ENCODE results near the gene NUCB2. TPM values are rescaled to one million over a fixed set of nuclear protein-coding genes. Genes with fewer than 3 reads are reported as not detected.

NUCB2 gene
- total and polyA plus RNA-seq, 12 donors: 41.8 to 339 (median 85.5) TPM

DNA sequence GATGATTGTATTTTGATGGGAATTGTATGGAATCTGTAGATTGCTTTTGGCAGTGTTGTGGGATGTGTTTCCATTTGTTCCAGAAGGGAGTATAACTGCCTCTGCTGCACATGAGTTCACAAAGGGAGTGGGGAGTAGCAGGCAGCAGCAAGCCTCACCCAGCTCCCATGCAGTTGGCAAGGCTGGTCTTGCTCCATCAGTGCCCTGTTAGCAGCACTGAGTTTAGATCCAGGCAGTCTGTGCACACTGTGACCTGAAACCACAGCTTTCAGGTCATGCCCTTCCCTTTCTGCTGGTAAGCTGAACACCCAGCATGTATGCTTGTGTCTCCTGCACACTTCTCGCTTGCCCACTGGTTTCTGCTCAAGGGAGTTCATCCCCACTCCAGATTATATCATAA lies 3.7 kb upstream of the NUCB2 start:
- Histone ChIP-seq H3K36me3 (replicated peaks in 1 of 2) (no peaks in the 10 kb centered on the region), H3K4me1 (replicated peaks in 1 of 2) (peaks cover 0 to 7% of the 10 kb centered on the region in 2 donors), H3K4me3 (no peak overlapping the region), H3K9me3 (replicated peaks in 1 of 3) (no peaks in the 10 kb centered on the region), H3K27ac (no peak overlapping the region), H3K27me3 (no peaks in the 10 kb centered on the region)
- 88 to 100% (median 94%) methylated on average over 1 of the region's 1 CpG for WGBS, 4 donors
- no peak for DNase-seq
- no peak for TF ChIP-seq POLR2A (IDR thresholded peaks at IDR 0.05)
- TF ChIP-seq, protein P1, sequence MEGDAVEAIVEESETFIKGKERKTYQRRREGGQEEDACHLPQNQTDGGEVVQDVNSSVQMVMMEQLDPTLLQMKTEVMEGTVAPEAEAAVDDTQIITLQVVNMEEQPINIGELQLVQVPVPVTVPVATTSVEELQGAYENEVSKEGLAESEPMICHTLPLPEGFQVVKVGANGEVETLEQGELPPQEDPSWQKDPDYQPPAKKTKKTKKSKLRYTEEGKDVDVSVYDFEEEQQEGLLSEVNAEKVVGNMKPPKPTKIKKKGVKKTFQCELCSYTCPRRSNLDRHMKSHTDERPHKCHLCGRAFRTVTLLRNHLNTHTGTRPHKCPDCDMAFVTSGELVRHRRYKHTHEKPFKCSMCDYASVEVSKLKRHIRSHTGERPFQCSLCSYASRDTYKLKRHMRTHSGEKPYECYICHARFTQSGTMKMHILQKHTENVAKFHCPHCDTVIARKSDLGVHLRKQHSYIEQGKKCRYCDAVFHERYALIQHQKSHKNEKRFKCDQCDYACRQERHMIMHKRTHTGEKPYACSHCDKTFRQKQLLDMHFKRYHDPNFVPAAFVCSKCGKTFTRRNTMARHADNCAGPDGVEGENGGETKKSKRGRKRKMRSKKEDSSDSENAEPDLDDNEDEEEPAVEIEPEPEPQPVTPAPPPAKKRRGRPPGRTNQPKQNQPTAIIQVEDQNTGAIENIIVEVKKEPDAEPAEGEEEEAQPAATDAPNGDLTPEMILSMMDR (IDR thresholded peaks at IDR 0.05): no peak
- intact Hi-C loops (cut with DNase I): no loop called here

DNA sequence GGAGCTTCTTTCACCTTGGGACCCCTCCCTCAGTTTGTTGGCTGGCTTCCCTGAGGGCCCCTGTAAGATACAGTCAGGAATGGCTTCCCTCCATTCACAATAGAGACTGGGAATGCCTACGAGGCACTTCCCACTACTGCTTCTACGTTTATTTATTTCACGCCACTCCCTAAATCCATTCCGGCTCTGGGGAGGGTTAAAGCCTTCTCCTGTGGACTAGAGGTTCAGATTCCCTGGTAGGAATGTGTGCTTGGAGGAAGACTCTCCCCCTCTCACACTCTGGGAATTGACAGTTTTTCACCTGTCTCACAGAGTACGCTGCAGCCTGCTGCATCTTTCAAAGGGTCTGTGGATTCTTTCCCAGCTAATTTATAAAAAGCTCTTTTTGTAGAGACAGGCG lies 3.3 kb upstream of the NUCB2 start:
- no peak for TF ChIP-seq POLR2A (IDR thresholded peaks at IDR 0.05)
- TF ChIP-seq, protein P1 (IDR thresholded peaks at IDR 0.05): no peak
- no peaks in the 10 kb centered on the region for H3K36me3 ChIP-seq (replicated peaks in 1 of 2)
- no peak overlapping the region for H3K4me3 ChIP-seq
- intact Hi-C loops (cut with DNase I): no loop called here
- H3K27ac ChIP-seq: no peak overlapping the region
- no peaks in the 10 kb centered on the region for H3K27me3 ChIP-seq
- 70 to 83% (median 72%) methylated on average over 6 of the region's 6 CpGs for WGBS, 4 donors
- no peak for DNase-seq
- no peaks in the 10 kb centered on the region for H3K9me3 ChIP-seq (replicated peaks in 1 of 3)
- peaks cover 0 to 7% of the 10 kb centered on the region in 2 donors for H3K4me1 ChIP-seq (replicated peaks in 1 of 2)

DNA sequence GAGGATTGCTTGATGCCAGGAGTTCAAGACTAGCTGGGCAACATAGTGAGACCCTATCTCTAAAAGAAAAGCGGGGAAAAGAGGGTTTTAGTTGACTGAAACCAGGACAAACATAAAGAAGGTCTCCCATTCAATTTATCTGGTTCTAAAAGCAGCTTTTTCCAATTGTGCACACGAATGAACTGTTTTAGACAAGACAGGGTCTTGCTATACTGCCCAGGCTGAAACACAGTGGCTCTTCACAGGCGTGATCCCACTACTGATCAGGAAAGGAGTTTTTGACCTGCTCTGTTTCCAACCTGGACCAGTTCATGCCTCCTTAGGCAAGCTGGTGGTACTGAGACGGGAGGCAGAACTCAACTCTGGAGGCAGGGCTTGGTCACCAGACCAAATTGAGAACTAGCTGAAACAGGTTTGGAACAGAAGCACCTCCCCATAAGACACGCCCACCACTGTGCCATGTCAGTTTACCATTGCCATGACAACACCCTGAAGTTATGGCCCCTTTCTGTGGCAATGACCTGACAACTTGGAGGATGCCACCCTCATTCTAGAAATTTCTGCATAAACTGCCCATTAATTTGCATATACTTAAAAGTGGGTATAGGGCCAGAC lies 2.8 kb upstream of the NUCB2 start:
- H3K4me3 ChIP-seq: no peak overlapping the region
- WGBS, 4 donors: 78 to 91% (median 88%) methylated on average over 5 of the region's 5 CpGs
- intact Hi-C loops (cut with DNase I): no loop called here
- H3K27ac ChIP-seq: no peak overlapping the region
- no peak for TF ChIP-seq POLR2A (IDR thresholded peaks at IDR 0.05)
- TF ChIP-seq, protein P1 (IDR thresholded peaks at IDR 0.05): no peak
- no peaks in the 10 kb centered on the region for H3K27me3 ChIP-seq
- peaks cover 0 to 7% of the 10 kb centered on the region in 2 donors for H3K4me1 ChIP-seq (replicated peaks in 1 of 2)
- H3K9me3 ChIP-seq (replicated peaks in 1 of 3): no peaks in the 10 kb centered on the region
- no peaks in the 10 kb centered on the region for H3K36me3 ChIP-seq (replicated peaks in 1 of 2)
- DNase-seq: no peak

DNA sequence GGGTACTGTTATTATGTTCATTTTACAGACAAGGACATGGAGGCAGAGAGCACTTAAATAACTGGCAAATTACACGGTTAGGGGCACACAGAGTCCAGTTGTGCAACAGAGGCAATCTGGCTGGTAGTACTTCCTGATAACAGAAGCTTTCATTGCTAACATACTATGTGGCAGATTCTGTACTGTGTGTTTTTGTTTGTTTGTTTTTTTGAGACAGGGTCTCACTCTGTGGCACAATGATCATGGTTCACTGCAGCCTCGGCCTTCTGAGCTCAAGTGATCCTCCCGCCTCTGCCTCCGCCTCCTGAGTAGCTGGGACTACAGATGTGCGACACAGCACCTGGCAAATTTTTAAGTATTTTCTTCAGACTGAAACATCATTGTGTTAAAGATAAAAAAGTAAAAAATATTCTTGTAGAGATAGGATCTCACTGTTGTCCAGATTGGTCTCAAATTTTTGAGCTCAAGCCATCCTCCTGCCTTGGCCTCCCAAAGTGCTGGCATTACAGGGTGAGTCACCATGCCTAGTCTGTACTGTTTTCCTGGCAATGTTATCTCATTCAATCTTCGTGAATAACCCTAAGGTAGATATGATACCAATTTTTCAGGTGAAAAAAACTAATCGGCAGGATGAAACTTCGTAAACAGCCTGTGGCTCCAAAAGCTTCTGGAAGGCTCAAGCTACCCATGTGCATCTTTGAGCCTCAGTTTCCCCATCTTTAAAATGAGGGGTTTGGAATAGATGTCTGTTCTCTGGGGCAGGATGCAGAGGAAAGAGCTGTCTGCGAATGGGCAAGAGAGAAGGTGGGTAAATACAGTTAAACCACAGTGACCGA lies 921 bp upstream of the NUCB2 start:
- H3K36me3 ChIP-seq (replicated peaks in 1 of 2): no peaks in the 10 kb centered on the region
- peak overlapping the region; percentile 75 to 94 (median 84) for H3K4me3 ChIP-seq
- DNase-seq: no peak
- no peaks in the 10 kb centered on the region for H3K9me3 ChIP-seq (replicated peaks in 1 of 3)
- TF ChIP-seq POLR2A (IDR thresholded peaks at IDR 0.05): no peak
- TF ChIP-seq, protein P1 (IDR thresholded peaks at IDR 0.05): no peak
- WGBS, 4 donors: 60 to 66% (median 63%) methylated on average over 10 of the region's 10 CpGs
- intact Hi-C loops (cut with DNase I): no loop called here
- no peaks in the 10 kb centered on the region for H3K27me3 ChIP-seq
- H3K4me1 ChIP-seq (replicated peaks in 1 of 2): peaks cover 0 to 7% of the 10 kb centered on the region in 2 donors
- peak overlapping the region; percentile 59 to 95 (median 77) for H3K27ac ChIP-seq
